Neuronal stem cell (in vitro differentiated cells): ENCODE data around the gene NPTX1. TPM values are rescaled to one million over a fixed set of nuclear protein-coding genes. Genes with fewer than 3 reads are reported as not detected.

Experiments
- DNase-seq: peaks from one replicate; pipeline ENCODE4 v3.0.0-alpha.2; 2013; ENCODE audit warnings: low spot score
- H2AFZ ChIP-seq: one replicate; pipeline ENCODE4 v1.6.1; 2013; ENCODE audit warnings: mild to moderate bottlenecking, low read length, inconsistent platforms
- H2AK5ac ChIP-seq: 2 replicates; pipeline ENCODE4 v1.6.1; 2013; ENCODE audit warnings: low read depth, mild to moderate bottlenecking, inconsistent platforms, low read length, moderate library complexity, mixed read lengths
- H2BK120ac ChIP-seq: 2 replicates; pipeline ENCODE4 v1.6.1; 2013; ENCODE audit warnings: low read depth, mild to moderate bottlenecking, inconsistent platforms, low read length, moderate library complexity, mixed read lengths
- H2BK12ac ChIP-seq: one replicate; pipeline ENCODE4 v1.6.1; 2013; ENCODE audit warnings: low read length, inconsistent platforms
- H2BK15ac ChIP-seq: 2 replicates; pipeline ENCODE4 v1.6.1; 2013; ENCODE audit warnings: mild to moderate bottlenecking, low read length, inconsistent platforms, mixed read lengths
- H2BK5ac ChIP-seq: one replicate; pipeline ENCODE4 v1.6.1; 2013; ENCODE audit warnings: inconsistent platforms, mild to moderate bottlenecking, low read length, moderate library complexity
- H3K14ac ChIP-seq: one replicate; pipeline ENCODE4 v1.6.1; 2013; ENCODE audit warnings: low read length, inconsistent platforms
- H3K18ac ChIP-seq: 2 replicates; pipeline ENCODE4 v1.6.1; 2013; ENCODE audit warnings: low read length, inconsistent platforms
- H3K23ac ChIP-seq: 2 replicates; pipeline ENCODE4 v1.6.1; 2013; ENCODE audit warnings: low read depth, mild to moderate bottlenecking, mixed read lengths, low read length, inconsistent platforms; ENCODE audit not compliant: poor library complexity
- H3K27ac ChIP-seq: replicated peaks from 3 replicates; pipeline ENCODE4 v1.5.1; 2013; ENCODE audit warnings: low read length, inconsistent platforms
- H3K27me3 ChIP-seq, 3 experiments: 2 replicates each; pipeline ENCODE4 v1.6.1; 2013; ENCODE audit warnings: low read length in 3 of 3, mild to moderate bottlenecking in 2 of 3, inconsistent platforms in 1 of 3, low read depth in 1 of 3, mixed read lengths in 1 of 3, moderate library complexity in 1 of 3; ENCODE audit not compliant: control insufficient read depth in 3 of 3, insufficient read depth in 3 of 3
- H3K36me3 ChIP-seq, 2 donors: replicated peaks in 1 of 2; 2 replicates each; pipeline ENCODE4 v1.6.1; 2013; ENCODE audit warnings: low read length in 2 of 2; ENCODE audit not compliant: control insufficient read depth in 2 of 2, insufficient read depth in 2 of 2
- H3K4ac ChIP-seq: 2 replicates; pipeline ENCODE4 v1.6.1; 2013; ENCODE audit warnings: inconsistent platforms, mild to moderate bottlenecking, low read length, moderate library complexity
- H3K4me1 ChIP-seq, 2 donors: 1 replicate in 1 of 2; 2 replicates in 1 of 2; pipeline ENCODE4 v1.6.1; 2013; ENCODE audit warnings: low read length in 2 of 2, low read depth in 1 of 2; ENCODE audit not compliant: control insufficient read depth in 2 of 2, insufficient read depth in 1 of 2
- H3K4me2 ChIP-seq: one replicate; pipeline ENCODE4 v1.6.1; 2013; ENCODE audit warnings: mild to moderate bottlenecking, low read length, inconsistent platforms; ENCODE audit not compliant: insufficient read depth, poor library complexity, severe bottlenecking
- H3K4me3 ChIP-seq, 2 donors: 2 replicates each; pipeline ENCODE4 v1.5.1; 2013; ENCODE audit warnings: low read length in 2 of 2, mild to moderate bottlenecking in 2 of 2, inconsistent platforms in 1 of 2, moderate library complexity in 1 of 2
- H3K79me1 ChIP-seq: one replicate; pipeline ENCODE4 v1.6.1; 2013; ENCODE audit warnings: low read depth, mild to moderate bottlenecking, inconsistent platforms, low read length, moderate library complexity
- H3K9ac ChIP-seq: one replicate; pipeline ENCODE4 v1.6.1; 2013; ENCODE audit warnings: mild to moderate bottlenecking, low read depth, low read length, inconsistent platforms; ENCODE audit not compliant: poor library complexity
- H3K9me3 ChIP-seq, 2 donors: replicated peaks in 1 of 2; 2 replicates each; pipeline versions ENCODE3 to v1.6.1; 2013; ENCODE audit warnings: low read length in 2 of 2, mild to moderate bottlenecking in 2 of 2, inconsistent platforms in 1 of 2, low read depth in 1 of 2, mixed read lengths in 1 of 2, moderate library complexity in 1 of 2; ENCODE audit not compliant: control insufficient read depth in 2 of 2, insufficient read depth in 1 of 2
- H4K8ac ChIP-seq: one replicate; pipeline ENCODE4 v1.6.1; 2013; ENCODE audit warnings: low read depth, mild to moderate bottlenecking, inconsistent platforms, low read length, moderate library complexity
- H4K91ac ChIP-seq: one replicate; pipeline ENCODE4 v1.6.1; 2013; ENCODE audit warnings: low read length, low read depth, mild to moderate bottlenecking, inconsistent platforms; ENCODE audit not compliant: poor library complexity
- WGBS, 2 donors: extraction: QIAGEN DNeasy Blood & Tissue Kit; methylation state at CpG; one replicate each; pipeline ENCODE4 v1.1.7; 2013; ENCODE audit warnings: missing lambda C conversion rate in 2 of 2, mixed read lengths in 1 of 2; ENCODE audit not compliant: insufficient read length in 2 of 2, insufficient replicate concordance in 1 of 2; ENCODE audit errors: extremely low coverage in 2 of 2; 5-methylcytosine and 5-hydroxymethylcytosine counted together
- small RNA-seq: library from polyadenylated mRNA; stranded (forward); fragments of <200 nt; extraction: miRNeasy Mini kit (QIAGEN cat#:217004); gene quantifications from one replicate; pipeline ENCODE3, GENCODE V24; 2013; ENCODE audit not compliant: insufficient read depth

The NPTX1 gene

GRCh38 chr17:80419255-80419654 lies 57.2 kb downstream of the NPTX1 start:
- Histone ChIP-seq H2AK5ac (no peak overlapping the region), H3K4me1 (peaks cover 4 to 5% of the 10 kb centered on the region in 2 donors)
- WGBS, 2 donors: no CpG with 5 or more reads among the region's 11 CpGs

GRCh38 chr17:80418589-80418988 lies 57.8 kb downstream of the NPTX1 start:
- no peak overlapping the region for H2AFZ ChIP-seq
- peaks cover 0 to under 1% of the 10 kb centered on the region in 2 donors for H3K9me3 ChIP-seq
- H3K14ac ChIP-seq: no peak overlapping the region
- H3K27ac ChIP-seq: no peak overlapping the region
- no peak overlapping the region for H4K91ac ChIP-seq
- H3K27me3 ChIP-seq: peaks cover 0 to 9% (median 0%) of the 10 kb centered on the region in 3 experiments
- WGBS, 2 donors: no CpG with 5 or more reads among the region's 11 CpGs
- peaks cover 6% of the 10 kb centered on the region for H3K79me1 ChIP-seq
- no peak overlapping the region for H3K9ac ChIP-seq
- H2AK5ac ChIP-seq: no peak overlapping the region
- H3K23ac ChIP-seq: no peak overlapping the region
- peaks cover 15 to 33% of the 10 kb centered on the region in 2 donors for H3K36me3 ChIP-seq
- H2BK5ac ChIP-seq: no peak overlapping the region
- H3K4ac ChIP-seq: no peak overlapping the region
- H4K8ac ChIP-seq: no peak overlapping the region
- no peak overlapping the region for H3K18ac ChIP-seq
- DNase-seq: no peak
- no peak overlapping the region for H2BK120ac ChIP-seq
- no peak overlapping the region for H2BK12ac ChIP-seq
- H3K4me3 ChIP-seq: no peak overlapping the region
- peaks cover 4 to 7% of the 10 kb centered on the region in 2 donors for H3K4me1 ChIP-seq
- H3K4me2 ChIP-seq: no peak overlapping the region
- no peak overlapping the region for H2BK15ac ChIP-seq

More at GRCh38 chr17:80419255-80419654, 57.2 kb downstream of the NPTX1 start:
- Histone ChIP-seq H2BK15ac (no peak overlapping the region), H4K91ac (no peak overlapping the region), H3K27ac (no peak overlapping the region), H3K79me1 (peaks cover 3% of the 10 kb centered on the region), H3K9me3 (peaks cover 0 to 2% of the 10 kb centered on the region in 2 donors), H3K36me3 (peaks cover 15 to 33% of the 10 kb centered on the region in 2 donors), H3K27me3 (peaks cover 0 to 3% (median 0%) of the 10 kb centered on the region in 3 experiments), H2BK5ac (no peak overlapping the region), H4K8ac (no peak overlapping the region), H3K23ac (no peak overlapping the region), H3K14ac (no peak overlapping the region), H3K18ac (no peak overlapping the region), H3K9ac (no peak overlapping the region), H2BK12ac (no peak overlapping the region), H2AFZ (no peak overlapping the region), H2BK120ac (no peak overlapping the region), H3K4ac (no peak overlapping the region), H3K4me2 (no peak overlapping the region), H3K4me3 (no peak overlapping the region)
- DNase-seq: no peak

Small RNAs within 50 kb of the gene (small RNA-seq; reads per million reads assigned to genes)
- not detected for gene AC120024.2
- gene AC120024.3: not detected
- not detected for gene MIR4730
